Esophagus squamous epithelium (tissue), 5 donors: ENCODE results near the gene RIPOR2. TPM values are rescaled to one million over a fixed set of nuclear protein-coding genes. Genes with fewer than 3 reads are reported as not detected.
"Not testable (repeated sequence)": the region's sequence is repeated elsewhere in the genome, so short reads cannot be mapped to it uniquely, and the experiment has no call there.

Experiments
- DNase-seq: peaks from one replicate; lab custom pipeline; 2025; lab: John Stamatoyannopoulos, UW
- H3K27ac ChIP-seq, 4 donors: fragments of 200-600 bp; sonication (generic); one replicate each; pipeline ENCODE4 v1.5.1; 2016 to 2019; ENCODE audit warnings: mild to moderate bottlenecking in 1 of 4
- H3K27me3 ChIP-seq, 4 donors: fragments of 200-600 bp; sonication (generic); 1 replicate in 3 of 4; 2 replicates in 1 of 4; pipeline versions ENCODE4 v1.5.1 to v1.6.0; 2017 to 2021; ENCODE audit warnings: antibody characterized with exemption in 1 of 4
- H3K36me3 ChIP-seq, 3 donors: fragments of 200-600 bp; sonication (generic); one replicate each; pipeline ENCODE4 v1.5.1; 2016 to 2019
- H3K4me1 ChIP-seq, 3 donors: fragments of 200-600 bp; sonication (generic); one replicate each; pipeline ENCODE4 v1.5.1; 2017 to 2019
- H3K4me3 ChIP-seq, 4 donors: fragments of 200-600 bp; sonication (generic); 1 replicate in 3 of 4; 2 replicates in 1 of 4; pipeline ENCODE4 v1.5.1; 2016 to 2019; ENCODE audit warnings: mild to moderate bottlenecking in 2 of 4, moderate library complexity in 1 of 4
- H3K9me3 ChIP-seq, 3 donors: fragments of 200-600 bp; sonication (generic); one replicate each; pipeline ENCODE4 v1.5.1; 2016 to 2019
- CTCF ChIP-seq, 6 experiments: fragments of 450-650 bp in 4 of 6; fragments of 200-600 bp in 2 of 6; sonication (generic) in 2 of 6; IDR thresholded peaks; one replicate each; pipeline ENCODE4 v1.5.1; 2016 to 2019; ENCODE audit warnings: antibody characterized with exemption in 6 of 6, mild to moderate bottlenecking in 4 of 6, moderate library complexity in 4 of 6
- POLR2A ChIP-seq, 4 donors: fragments of 450-650 bp; IDR thresholded peaks; one replicate each; pipeline ENCODE4 v1.6.1; 2017; ENCODE audit warnings: antibody characterized with exemption in 4 of 4, mild to moderate bottlenecking in 4 of 4, moderate library complexity in 3 of 4
- WGBS, 2 donors: methylation state at CpG; one replicate each; pipeline ENCODE4 v1.1.5; 2018; 5-methylcytosine and 5-hydroxymethylcytosine counted together
- intact Hi-C: fragments of 100-400 bp; cut with DNase I; formaldehyde crosslinking; loops from one replicate; pipeline ENCODE4 v1.15.0; 2022
- total RNA-seq, 4 donors: library from RNA; depleted of rRNA; stranded (reverse); fragments of >200 nt; gene quantifications; one replicate each; pipeline ENCODE4 v1.1.0, GENCODE V29; 2016
- donor health status: DM: yes; HTN: yes; CAD: no.

RIPOR2 gene
- total RNA-seq, 4 donors from 2014 or later, result 0.83 to 4.4 (median 3.3) TPM

GRCh38 chr6:24774696-24775519, 160.9 kb downstream of the RIPOR2 start, which contains the start of gene GMNN:
TSS of gene GMNN (plus strand) at chr6:24774937. CDS start at chr6:24777247, 2,310 bp downstream.
- TF ChIP-seq POLR2A (IDR thresholded peaks at IDR 0.05), result peak in 3 of 4 donors; percentile 25 to 68 (median 51)
- TF ChIP-seq CTCF (IDR thresholded peaks at IDR 0.05), result peak in 1 of 6 experiments; percentile 5
- no peaks in the 10 kb centered on the region for H3K9me3 ChIP-seq
- 1% methylated on average over 9 to 42 of the region's 75 CpGs for WGBS, 2 donors
- H3K27ac ChIP-seq, result peak within 1 kb of the TSS; percentile 95 to 99 (median 98)
- intact Hi-C loops, result no loop called here
- H3K36me3 ChIP-seq, result no peaks in the 10 kb centered on the region
- no peaks in the 10 kb centered on the region for H3K27me3 ChIP-seq
- peak within 1 kb of the TSS; percentile 91 to 99 (median 96) for H3K4me3 ChIP-seq
- H3K4me1 ChIP-seq, result peaks cover 8 to 46% (median 9%) of the 10 kb centered on the region in 3 donors
- peak; percentile 89 for DNase-seq

DNA sequence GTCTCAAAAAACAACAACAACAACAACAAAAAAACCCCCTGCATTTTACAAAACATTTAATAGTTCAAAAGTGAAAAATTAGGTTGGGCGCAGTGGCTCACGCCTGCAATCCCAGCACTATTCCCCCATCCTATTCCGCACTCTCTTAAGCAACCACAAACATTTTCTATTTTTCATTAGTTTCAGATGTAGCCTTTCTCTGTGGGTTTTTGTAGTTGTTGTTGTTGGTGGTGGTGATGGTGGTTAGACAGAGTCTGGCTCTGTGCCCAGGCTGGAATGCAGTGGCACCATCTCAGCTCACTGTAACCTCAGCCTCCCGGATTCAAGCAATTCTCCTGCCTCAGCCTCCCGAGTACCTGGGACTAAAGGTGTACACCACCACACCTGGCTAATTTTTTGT, 167.4 kb downstream of the RIPOR2 start:
- Histone ChIP-seq H3K4me3 (no peak overlapping the region), H3K9me3 (no peaks in the 10 kb centered on the region), H3K27me3 (no peaks in the 10 kb centered on the region), H3K27ac (no peak overlapping the region), H3K4me1 (no peaks in the 10 kb centered on the region), H3K36me3 (no peaks in the 10 kb centered on the region)
- DNase-seq, result no peak
- intact Hi-C loops, result loop anchor here (10.0 kb wide), 1 partner anchor 54 kb away; the partner anchor contains the start of gene C6orf62
- TF ChIP-seq POLR2A (IDR thresholded peaks at IDR 0.05) (no peak), CTCF (IDR thresholded peaks at IDR 0.05) (no peak)
- WGBS, 2 donors, result 86% methylated on average over 5 of the region's 5 CpGs

DNA sequence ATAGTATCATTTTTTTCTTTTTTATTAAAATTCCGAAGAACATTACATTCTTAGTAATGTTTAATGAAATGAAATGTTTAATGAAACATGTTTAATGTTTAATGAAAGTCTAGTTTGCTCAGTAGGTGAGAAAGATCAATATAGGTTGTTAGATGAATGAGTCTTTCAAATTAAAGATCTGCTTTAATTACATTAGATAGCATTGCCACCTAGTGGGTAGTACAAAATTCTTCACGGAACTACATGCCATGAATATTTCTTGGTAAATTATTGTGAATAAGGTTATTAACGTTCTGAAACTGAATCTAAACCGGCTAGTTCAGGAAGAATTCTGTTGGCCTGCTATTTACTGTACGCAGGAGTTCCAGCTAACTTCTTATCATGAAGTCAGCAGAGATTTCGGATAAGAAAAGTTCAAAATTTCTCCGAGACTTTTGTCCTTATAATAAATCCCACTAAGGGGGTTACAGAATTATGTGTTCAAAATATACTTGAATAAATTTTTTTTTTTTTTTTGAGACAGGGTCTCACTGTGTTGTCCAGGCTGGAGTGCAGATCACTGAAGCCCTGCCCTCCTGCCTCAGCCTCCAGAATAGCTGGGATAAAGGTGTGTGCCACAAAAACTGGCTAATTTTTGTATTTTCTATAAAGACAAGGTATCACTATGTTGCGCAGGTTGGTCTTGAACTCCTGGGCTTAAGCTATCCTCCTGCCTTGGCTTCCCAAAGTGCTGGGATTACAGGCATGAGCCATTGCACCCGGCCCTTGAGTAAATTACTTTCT, 168.9 kb downstream of the RIPOR2 start:
- intact Hi-C loops, result loop anchor here (10.0 kb wide), 1 partner anchor 52 kb away; the partner anchor contains the start of gene C6orf62
- no peaks in the 10 kb centered on the region for H3K27me3 ChIP-seq
- no peak for DNase-seq

DNA sequence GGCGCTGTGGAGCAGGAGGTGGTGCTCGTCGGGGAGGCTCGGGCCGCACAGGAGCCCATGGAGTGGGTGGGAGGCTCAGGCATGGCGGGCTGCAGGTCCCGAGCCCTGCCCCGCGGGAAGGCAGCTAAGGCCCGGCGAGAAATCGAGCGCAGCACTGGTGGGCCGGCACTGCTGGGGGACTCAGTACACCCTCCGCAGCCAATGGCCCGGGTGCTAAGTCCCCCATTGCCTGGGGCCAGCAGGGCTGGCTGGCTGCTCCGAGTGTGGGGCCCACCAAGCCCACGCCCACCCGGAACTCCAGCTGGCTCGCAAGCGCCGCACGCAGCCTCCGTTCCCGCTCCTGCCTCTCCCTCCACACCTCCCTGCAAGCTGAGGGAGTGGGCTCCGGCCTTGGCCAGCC, 169.8 kb downstream of the RIPOR2 start:
- intact Hi-C loops, result loop anchor here (10.0 kb wide), 1 partner anchor 51 kb away; the partner anchor contains the start of gene C6orf62
- H3K9me3 ChIP-seq, H3K36me3 ChIP-seq, DNase-seq, H3K27ac ChIP-seq, H3K27me3 ChIP-seq, H3K4me3 ChIP-seq, H3K4me1 ChIP-seq: not testable (repeated sequence)
- WGBS, 2 donors, result no CpG with 5 or more reads among the region's 26 CpGs

More for the DNA sequence above, 168.9 kb downstream of the RIPOR2 start:
- H3K9me3 ChIP-seq, result no peaks in the 10 kb centered on the region
- H3K4me3 ChIP-seq, result no peak overlapping the region
- H3K4me1 ChIP-seq, result no peaks in the 10 kb centered on the region
- no peak overlapping the region for H3K27ac ChIP-seq
- TF ChIP-seq POLR2A (IDR thresholded peaks at IDR 0.05), result no peak
- peak in 5 of 6 experiments; percentile 23 to 70 (median 45) for TF ChIP-seq CTCF (IDR thresholded peaks at IDR 0.05)
- 34 to 47% methylated on average over 9 of the region's 9 CpGs for WGBS, 2 donors
- H3K36me3 ChIP-seq, result no peaks in the 10 kb centered on the region

DNA sequence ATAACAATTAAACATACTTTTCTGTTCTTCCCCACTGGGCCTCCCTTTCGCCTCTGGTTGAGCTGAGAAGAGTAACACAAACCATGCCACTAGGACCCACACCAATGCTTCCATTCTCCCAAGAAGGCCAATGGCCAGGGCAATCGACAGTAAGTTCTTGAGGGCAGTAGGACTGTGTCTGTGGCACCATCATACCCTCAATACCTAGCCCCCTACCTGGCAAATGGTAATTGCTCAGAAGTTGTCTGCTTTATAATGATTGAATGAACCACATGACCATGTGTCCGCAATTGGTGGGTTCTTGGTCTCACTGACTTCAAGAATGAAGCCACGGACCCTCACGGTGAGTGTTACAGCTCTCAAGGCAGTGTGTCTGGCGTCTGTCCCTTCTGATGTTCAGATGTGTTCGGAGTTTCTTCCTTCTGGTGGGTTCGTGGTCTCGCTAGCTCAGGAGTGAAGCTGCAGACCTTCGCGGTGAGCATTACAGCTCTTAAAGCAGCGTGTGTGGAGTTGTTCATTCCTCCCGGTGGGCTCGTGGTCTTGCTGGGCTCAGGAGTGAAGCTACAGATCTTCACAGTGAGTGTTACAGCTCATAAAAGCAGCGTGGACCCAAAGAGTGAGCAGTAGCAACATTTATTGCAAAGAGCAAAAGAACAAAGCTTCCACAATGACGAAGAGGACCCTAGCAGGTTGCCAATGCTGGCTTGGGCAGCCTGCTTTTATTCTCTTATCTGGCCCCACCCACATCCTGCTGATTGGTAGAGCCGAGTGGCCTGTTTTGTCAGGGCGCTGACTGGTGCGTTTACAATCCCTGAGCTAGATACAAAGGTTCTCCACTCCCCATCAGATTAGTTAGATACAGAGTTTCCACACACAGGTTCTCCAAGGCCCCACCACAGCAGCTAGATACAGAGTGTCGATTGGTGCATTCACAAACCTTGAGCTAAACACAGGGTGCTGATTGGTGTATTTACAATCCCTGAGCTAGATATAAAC, 170.6 kb downstream of the RIPOR2 start:
- H3K27ac ChIP-seq, H3K4me3 ChIP-seq, H3K27me3 ChIP-seq, H3K4me1 ChIP-seq, H3K36me3 ChIP-seq, DNase-seq, H3K9me3 ChIP-seq: not testable (repeated sequence)
- intact Hi-C loops, result loop anchor here (10.0 kb wide), 1 partner anchor 50 kb away; the partner anchor contains the start of gene C6orf62
- WGBS, 2 donors, result 83 to 89% methylated on average over 17 to 18 of the region's 20 CpGs
